GM20000 (cell line): ENCODE measurements around the gene NLRP12.
"Not testable (repeated sequence)": the region's sequence is repeated elsewhere in the genome, so short reads cannot be mapped to it uniquely, and the experiment has no call there.

Source experiments
- DNase-seq: peaks from one replicate; pipeline ENCODE4 v3.0.0; 2012; ENCODE audit warnings: low spot score
- CTCF ChIP-seq: IDR thresholded peaks from 2 replicates; pipeline ENCODE4 v1.5.1; 2012; ENCODE audit warnings: mild to moderate bottlenecking, control low read depth; ENCODE audit errors: extremely low read depth, missing control alignments

Gene NLRP12

GRCh38 chr19:53773999-53774398, 50.1 kb downstream of the NLRP12 start:
- no peak for TF ChIP-seq CTCF
- DNase-seq: no peak

DNA sequence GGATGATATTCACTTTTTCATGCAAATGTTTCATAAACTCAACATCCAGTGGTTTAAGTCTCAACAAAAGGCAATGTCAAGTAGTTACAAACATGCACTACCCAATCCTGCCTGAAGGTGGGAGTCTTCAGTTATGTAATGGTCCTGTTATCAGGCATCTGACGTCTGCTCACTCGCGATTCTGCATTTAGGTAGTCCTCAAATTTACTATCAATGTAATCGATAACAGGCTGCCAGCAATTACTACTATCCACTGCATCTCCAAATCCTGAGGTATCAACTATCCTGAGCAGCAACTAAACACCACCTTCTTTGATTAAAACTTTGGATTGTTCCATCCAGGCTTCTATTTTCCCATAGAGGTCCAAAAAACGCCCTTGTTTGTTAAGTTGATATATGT, 51.2 kb downstream of the NLRP12 start:
- TF ChIP-seq CTCF: no peak
- no peak for DNase-seq

DNA sequence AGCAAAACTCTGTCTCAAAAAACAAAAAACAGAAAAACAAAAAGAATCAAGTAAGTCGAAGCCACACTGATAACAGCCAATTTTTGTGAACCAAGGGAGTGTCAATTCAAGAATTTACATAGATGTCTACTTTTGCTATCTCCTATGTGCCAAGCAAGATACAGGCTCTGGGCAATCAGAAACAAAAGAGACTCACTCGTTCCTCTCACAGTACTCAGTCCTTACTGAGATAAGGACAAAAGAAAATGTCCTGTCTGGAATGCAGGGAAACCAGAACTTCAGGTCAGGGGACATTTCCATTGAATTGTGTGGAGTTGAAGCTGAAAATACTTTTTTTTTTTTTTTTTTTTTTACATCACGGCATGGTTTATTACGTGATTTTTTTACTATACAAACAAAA, 53.0 kb downstream of the NLRP12 start:
- no peak for DNase-seq
- no peak for TF ChIP-seq CTCF

- DNase-seq: not testable (repeated sequence)
These were observed 54.3 kb downstream of the NLRP12 start for GRCh38 chr19:53769696-53770309.

DNA sequence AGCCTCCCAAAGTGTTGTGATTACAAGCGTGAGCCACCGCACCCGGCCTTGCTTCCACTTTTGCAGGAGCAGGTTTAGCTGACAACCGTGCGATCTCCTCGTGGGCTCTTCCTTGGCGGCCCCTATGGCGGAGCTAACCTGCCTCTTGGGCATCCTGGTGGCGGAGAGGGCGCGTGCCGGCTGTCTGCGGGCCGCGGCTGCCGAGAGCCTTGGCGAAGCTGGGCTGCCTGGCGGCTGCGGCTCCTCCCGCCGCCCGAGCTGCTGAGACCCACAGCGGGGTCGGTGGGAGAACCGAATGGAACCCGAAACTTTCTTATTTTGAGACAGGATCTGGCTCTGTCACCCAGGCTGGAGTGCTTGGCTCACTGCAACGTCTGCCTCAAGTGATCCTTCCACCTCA, 55.7 kb downstream of the NLRP12 start:
- DNase-seq: no peak

GRCh38 chr19:53758991-53759390, 65.1 kb downstream of the NLRP12 start:
- DNase-seq: not testable (repeated sequence)

More for the DNA sequence above, 55.7 kb downstream of the NLRP12 start:
- no peak for TF ChIP-seq CTCF
